ENCODE results near the gene OTOG. TPM values are rescaled to one million over a fixed set of nuclear protein-coding genes. Genes with fewer than 3 reads are reported as not detected.

The OTOG gene
- total RNA-seq, 1 experiment from 2014 or later, result not detected

- peaks cover 26% of the 10 kb centered on the region for H3K27me3 Mint-ChIP-seq (ENCODE audit: insufficient read depth, unreplicated experiment)
- TF ChIP-seq, protein P1, sequence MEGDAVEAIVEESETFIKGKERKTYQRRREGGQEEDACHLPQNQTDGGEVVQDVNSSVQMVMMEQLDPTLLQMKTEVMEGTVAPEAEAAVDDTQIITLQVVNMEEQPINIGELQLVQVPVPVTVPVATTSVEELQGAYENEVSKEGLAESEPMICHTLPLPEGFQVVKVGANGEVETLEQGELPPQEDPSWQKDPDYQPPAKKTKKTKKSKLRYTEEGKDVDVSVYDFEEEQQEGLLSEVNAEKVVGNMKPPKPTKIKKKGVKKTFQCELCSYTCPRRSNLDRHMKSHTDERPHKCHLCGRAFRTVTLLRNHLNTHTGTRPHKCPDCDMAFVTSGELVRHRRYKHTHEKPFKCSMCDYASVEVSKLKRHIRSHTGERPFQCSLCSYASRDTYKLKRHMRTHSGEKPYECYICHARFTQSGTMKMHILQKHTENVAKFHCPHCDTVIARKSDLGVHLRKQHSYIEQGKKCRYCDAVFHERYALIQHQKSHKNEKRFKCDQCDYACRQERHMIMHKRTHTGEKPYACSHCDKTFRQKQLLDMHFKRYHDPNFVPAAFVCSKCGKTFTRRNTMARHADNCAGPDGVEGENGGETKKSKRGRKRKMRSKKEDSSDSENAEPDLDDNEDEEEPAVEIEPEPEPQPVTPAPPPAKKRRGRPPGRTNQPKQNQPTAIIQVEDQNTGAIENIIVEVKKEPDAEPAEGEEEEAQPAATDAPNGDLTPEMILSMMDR (IDR thresholded peaks at IDR 0.05; ENCODE audit: unreplicated experiment), result no peak
- no peaks in the 10 kb centered on the region for H3K9me3 Mint-ChIP-seq (ENCODE audit: unreplicated experiment)
These were observed 28.7 kb upstream of the OTOG start for GRCh38 chr11:17518366-17518765.

GRCh38 chr11:17519061-17519885 lies 27.8 kb upstream of the OTOG start:
- Mint-ChIP-seq H3K36me3 (ENCODE audit: insufficient read depth, unreplicated experiment) (peaks cover 5% of the 10 kb centered on the region), H3K27me3 (ENCODE audit: insufficient read depth, unreplicated experiment) (peaks cover 25% of the 10 kb centered on the region), H3K4me3 (ENCODE audit: unreplicated experiment) (no peak overlapping the region), H3K9me3 (ENCODE audit: unreplicated experiment) (no peaks in the 10 kb centered on the region), H3K27ac (ENCODE audit: low read depth, unreplicated experiment) (peak overlapping the region; percentile 47), H3K4me1 (ENCODE audit: insufficient read depth, unreplicated experiment) (no peaks in the 10 kb centered on the region)
- intact Hi-C loops (cut with micrococcal nuclease), result no loop called here
- no peak for DNase-seq (ENCODE audit: unreplicated experiment)
- ChIA-PET POLR2A (no interaction called here), CTCF (interaction anchor here (0.5 to 12.6 kb wide), 9 partner anchors 9 to 289 kb away, joined by 3 to 98 read pairs (median 5); no protein-coding TSS in a partner anchor)
- TF ChIP-seq, protein P1 (IDR thresholded peaks at IDR 0.05; ENCODE audit: unreplicated experiment), result no peak
- BruUV-seq (replicated peaks), result no TSS peak

More at GRCh38 chr11:17518366-17518765, 28.7 kb upstream of the OTOG start:
- no TSS peak for BruUV-seq (replicated peaks)
- Mint-ChIP-seq H3K36me3 (ENCODE audit: insufficient read depth, unreplicated experiment) (peaks cover 5% of the 10 kb centered on the region), H3K4me1 (ENCODE audit: insufficient read depth, unreplicated experiment) (no peaks in the 10 kb centered on the region), H3K4me3 (ENCODE audit: unreplicated experiment) (no peak overlapping the region), H3K27ac (ENCODE audit: low read depth, unreplicated experiment) (no peak overlapping the region)
- ChIA-PET POLR2A (no interaction called here), CTCF (interaction anchor here (3.4 to 12.6 kb wide), 3 partner anchors 10 to 134 kb away, joined by 18 to 98 read pairs (median 42); no protein-coding TSS in a partner anchor)
- no peak for DNase-seq (ENCODE audit: unreplicated experiment)
- intact Hi-C loops (cut with micrococcal nuclease), result no loop called here

GRCh38 chr11:17521106-17521900 lies 25.8 kb upstream of the OTOG start:
- no peak overlapping the region for H3K4me3 Mint-ChIP-seq (ENCODE audit: unreplicated experiment)
- ChIA-PET CTCF (interaction anchor here (0.6 to 12.6 kb wide), 4 partner anchors 15 to 137 kb away, joined by 3 to 98 read pairs (median 12); no protein-coding TSS in a partner anchor), POLR2A (no interaction called here)
- peaks cover 15% of the 10 kb centered on the region for H3K27me3 Mint-ChIP-seq (ENCODE audit: insufficient read depth, unreplicated experiment)
- no peak overlapping the region for H3K27ac Mint-ChIP-seq (ENCODE audit: low read depth, unreplicated experiment)
- no peaks in the 10 kb centered on the region for H3K4me1 Mint-ChIP-seq (ENCODE audit: insufficient read depth, unreplicated experiment)
- TF ChIP-seq, protein P1 (IDR thresholded peaks at IDR 0.05; ENCODE audit: unreplicated experiment), result no peak
- no TSS peak for BruUV-seq (replicated peaks)
- intact Hi-C loops (cut with micrococcal nuclease), result no loop called here
- peaks cover 5% of the 10 kb centered on the region for H3K36me3 Mint-ChIP-seq (ENCODE audit: insufficient read depth, unreplicated experiment)
- H3K9me3 Mint-ChIP-seq (ENCODE audit: unreplicated experiment), result no peaks in the 10 kb centered on the region
- DNase-seq (ENCODE audit: unreplicated experiment), result no peak

GRCh38 chr11:17522655-17523054 lies 24.4 kb upstream of the OTOG start:
- TF ChIP-seq, protein P1 (IDR thresholded peaks at IDR 0.05; ENCODE audit: unreplicated experiment), result no peak
- POLR2A ChIA-PET, result no interaction called here
- Mint-ChIP-seq H3K27me3 (ENCODE audit: insufficient read depth, unreplicated experiment) (peaks cover 11% of the 10 kb centered on the region), H3K4me3 (ENCODE audit: unreplicated experiment) (no peak overlapping the region), H3K27ac (ENCODE audit: low read depth, unreplicated experiment) (no peak overlapping the region), H3K9me3 (ENCODE audit: unreplicated experiment) (no peaks in the 10 kb centered on the region), H3K4me1 (ENCODE audit: insufficient read depth, unreplicated experiment) (no peaks in the 10 kb centered on the region), H3K36me3 (ENCODE audit: insufficient read depth, unreplicated experiment) (peaks cover under 1% of the 10 kb centered on the region)
- DNase-seq (ENCODE audit: unreplicated experiment), result no peak
- no TSS peak for BruUV-seq (replicated peaks)
- CTCF ChIA-PET, result interaction anchor here (0.7 to 12.6 kb wide), 5 partner anchors 12 to 598 kb away, joined by 3 to 98 read pairs (median 3); partner anchors contain the start of gene KCNJ11
- intact Hi-C loops (cut with micrococcal nuclease), result no loop called here

All from MCF 10A (cell line).